ENCODE data around the gene ADK.

GRCh38 chr10:74424565-74424964 is 273.5 kb downstream of the ADK start:
- TF ChIP-seq CTCF (IDR thresholded peaks at IDR 0.05; ENCODE audit: insufficient read depth, low read length): no peak
- TF ChIP-seq POLR2AphosphoS5 (IDR thresholded peaks at IDR 0.05; ENCODE audit: low read depth): no peak
- TF ChIP-seq REST (IDR thresholded peaks at IDR 0.05; ENCODE audit: insufficient replicate concordance, low read depth): no peak

Measured in HL-60 (cell line).